SK-N-SH treated with all-trans-retinoic acid at 6 μM for 48 hours (cell line): ENCODE measurements around the gene CNNM2.

Experiments
- ARNTL ChIP-seq: fragments of 450-650 bp; formaldehyde crosslinking; IDR thresholded peaks from 2 replicates; pipeline ENCODE4 v1.5.0; 2020; ENCODE audit warnings: low read depth, mild to moderate bottlenecking, moderate library complexity, borderline replicate concordance
- CSDC2 ChIP-seq: fragments of 250-450 bp; sonication (Bioruptor Pico); IDR thresholded peaks from 2 replicates; pipeline ENCODE4 v1.5.0; 2020; ENCODE audit warnings: mild to moderate bottlenecking, moderate library complexity
- PPARA ChIP-seq: fragments of 250-450 bp; sonication (Bioruptor Pico); IDR thresholded peaks from 2 replicates; pipeline ENCODE4 v1.5.0; 2020; ENCODE audit warnings: mild to moderate bottlenecking, borderline replicate concordance
- RARB ChIP-seq: fragments of 250-450 bp; sonication (Bioruptor Pico); IDR thresholded peaks from 2 replicates; pipeline ENCODE4 v1.8.0; 2021; ENCODE audit warnings: mild to moderate bottlenecking, moderate library complexity
- TOX ChIP-seq: fragments of 250-450 bp; sonication (Bioruptor Pico); IDR thresholded peaks from 2 replicates; pipeline ENCODE4 v1.8.0; 2021; ENCODE audit warnings: mild to moderate bottlenecking, moderate library complexity, borderline replicate concordance
- ZC3H10 ChIP-seq: fragments of 250-450 bp; sonication (Bioruptor Pico); IDR thresholded peaks from 2 replicates; pipeline ENCODE4 v1.5.1; 2021; ENCODE audit warnings: mild to moderate bottlenecking, moderate library complexity
- ZFP30 ChIP-seq: fragments of 450-650 bp; formaldehyde crosslinking; IDR thresholded peaks from 2 replicates; pipeline ENCODE4 v1.5.0; 2022; ENCODE audit warnings: mild to moderate bottlenecking, moderate library complexity
- ZNF565 ChIP-seq: fragments of 450-650 bp; formaldehyde crosslinking; conservative IDR thresholded peaks from 2 replicates; pipeline ENCODE4 v1.5.0; 2020; ENCODE audit warnings: low read depth, mild to moderate bottlenecking, moderate library complexity
- TF ChIP-seq, protein P1 (sequence below): fragments of 250-450 bp; sonication (Bioruptor Pico); IDR thresholded peaks from 2 replicates; pipeline ENCODE4 v1.8.0; 2020; ENCODE audit warnings: mild to moderate bottlenecking, moderate library complexity, borderline replicate concordance

DNA sequence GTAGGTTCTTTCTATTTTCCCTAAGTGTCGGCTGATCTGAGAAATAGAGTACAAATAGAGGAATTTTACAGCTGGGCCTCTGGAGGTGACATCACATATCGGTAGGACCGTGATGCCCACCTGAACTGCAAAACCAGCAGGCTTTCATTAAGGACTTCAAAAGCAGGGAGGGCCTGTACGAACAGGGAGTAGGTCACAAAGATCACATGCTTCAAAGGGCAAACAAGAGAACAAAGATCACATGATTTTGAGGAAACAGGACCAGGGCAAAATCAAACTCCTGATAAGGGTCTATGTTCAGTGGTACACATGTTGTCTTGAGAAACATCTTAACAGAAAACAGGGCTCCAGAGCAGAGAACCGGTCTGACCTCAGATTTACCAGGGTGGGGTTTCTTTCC is 88.9 kb downstream of the CNNM2 start:
- TF ChIP-seq ZNF565 (CRISPR knock-in tag) (no peak), ZC3H10 (CRISPR knock-in tag) (no peak), TOX (CRISPR knock-in tag) (no peak), PPARA (no peak), ARNTL (CRISPR knock-in tag) (no peak), RARB (CRISPR knock-in tag) (no peak), ZFP30 (CRISPR knock-in tag) (no peak), CSDC2 (CRISPR knock-in tag) (no peak)
- TF ChIP-seq, protein P1, sequence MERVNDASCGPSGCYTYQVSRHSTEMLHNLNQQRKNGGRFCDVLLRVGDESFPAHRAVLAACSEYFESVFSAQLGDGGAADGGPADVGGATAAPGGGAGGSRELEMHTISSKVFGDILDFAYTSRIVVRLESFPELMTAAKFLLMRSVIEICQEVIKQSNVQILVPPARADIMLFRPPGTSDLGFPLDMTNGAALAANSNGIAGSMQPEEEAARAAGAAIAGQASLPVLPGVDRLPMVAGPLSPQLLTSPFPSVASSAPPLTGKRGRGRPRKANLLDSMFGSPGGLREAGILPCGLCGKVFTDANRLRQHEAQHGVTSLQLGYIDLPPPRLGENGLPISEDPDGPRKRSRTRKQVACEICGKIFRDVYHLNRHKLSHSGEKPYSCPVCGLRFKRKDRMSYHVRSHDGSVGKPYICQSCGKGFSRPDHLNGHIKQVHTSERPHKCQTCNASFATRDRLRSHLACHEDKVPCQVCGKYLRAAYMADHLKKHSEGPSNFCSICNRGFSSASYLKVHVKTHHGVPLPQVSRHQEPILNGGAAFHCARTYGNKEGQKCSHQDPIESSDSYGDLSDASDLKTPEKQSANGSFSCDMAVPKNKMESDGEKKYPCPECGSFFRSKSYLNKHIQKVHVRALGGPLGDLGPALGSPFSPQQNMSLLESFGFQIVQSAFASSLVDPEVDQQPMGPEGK (CRISPR knock-in tag) = no peak
